CD4-positive, CD25-positive, alpha-beta regulatory T cell (primary cell): ENCODE data around the gene GSX1. TPM values are rescaled to one million over a fixed set of nuclear protein-coding genes. Genes with fewer than 3 reads are reported as not detected.
A peak's percentile ranks its signal among the peaks of the same experiment; 100 is the strongest.
"Not testable (repeated sequence)": the region's sequence is repeated elsewhere in the genome, so short reads cannot be mapped to it uniquely, and the experiment has no call there.

Source experiments
- ATAC-seq, 2 donors: fragments of 150-1000 bp; cut with Tn5 transposase; one replicate each; pipeline ENCODE4 v1.10.0; 2021; ENCODE audit warnings: low read depth in 2 of 2, moderate number of reproducible peaks in 2 of 2, moderate library complexity in 1 of 2
- DNase-seq, 3 donors: peaks; one replicate each; pipeline versions ENCODE4 v3.0.0 to v3.0.0-alpha.2; 2012 to 2022; ENCODE audit warnings: mixed read lengths in 1 of 3
- H3K27ac ChIP-seq: one replicate; pipeline ENCODE4 v1.7.0; 2013; ENCODE audit warnings: mild to moderate bottlenecking, low read length; ENCODE audit not compliant: insufficient read depth, poor library complexity, severe bottlenecking
- H3K27me3 ChIP-seq: one replicate; pipeline ENCODE4 v1.7.0; 2013; ENCODE audit warnings: low read length; ENCODE audit not compliant: control insufficient read depth, insufficient read depth
- H3K36me3 ChIP-seq: one replicate; pipeline ENCODE4 v1.7.0; 2013; ENCODE audit warnings: mild to moderate bottlenecking, low read length, moderate library complexity; ENCODE audit not compliant: control insufficient read depth, insufficient read depth
- H3K4me1 ChIP-seq: 2 replicates; pipeline ENCODE4 v1.7.0; 2013; ENCODE audit warnings: mild to moderate bottlenecking, low read length; ENCODE audit not compliant: insufficient read depth, control insufficient read depth, poor library complexity, severe bottlenecking
- H3K4me3 ChIP-seq: one replicate; pipeline ENCODE4 v1.7.0; 2013; ENCODE audit warnings: low read depth, mild to moderate bottlenecking, low read length, moderate library complexity
- H3K9me3 ChIP-seq, 2 experiments: 1 replicate in 1 of 2; 2 replicates in 1 of 2; pipeline ENCODE4 v1.7.0; 2013; ENCODE audit warnings: low read length in 2 of 2, mild to moderate bottlenecking in 1 of 2, moderate library complexity in 1 of 2; ENCODE audit not compliant: control insufficient read depth in 2 of 2
- H3K27ac Mint-ChIP-seq, 3 donors: one replicate each; pipeline ENCODE4 v1.8.0; 2020 to 2022; ENCODE audit warnings: mild to moderate bottlenecking in 3 of 3, mixed read lengths in 3 of 3, moderate library complexity in 2 of 3
- H3K27me3 Mint-ChIP-seq: one replicate; pipeline ENCODE4 v1.8.0; 2022; ENCODE audit warnings: mild to moderate bottlenecking, mixed read lengths
- H3K36me3 Mint-ChIP-seq: one replicate; pipeline ENCODE4 v1.8.0; 2020; ENCODE audit warnings: mixed read lengths
- H3K4me1 Mint-ChIP-seq, 4 donors: one replicate each; pipeline ENCODE4 v1.8.0; 2020 to 2022; ENCODE audit warnings: mixed read lengths in 4 of 4, mild to moderate bottlenecking in 1 of 4
- H3K4me3 Mint-ChIP-seq, 4 donors: one replicate each; pipeline ENCODE4 v1.8.0; 2020 to 2022; ENCODE audit warnings: mild to moderate bottlenecking in 4 of 4, mixed read lengths in 4 of 4, moderate library complexity in 3 of 4
- H3K9me3 Mint-ChIP-seq, 7 donors: one replicate each; pipeline ENCODE4 v1.8.0; 2020 to 2022; ENCODE audit warnings: mixed read lengths in 7 of 7, mild to moderate bottlenecking in 3 of 7, moderate library complexity in 2 of 7
- polyA plus RNA-seq, 4 donors: library from polyadenylated mRNA; unstranded; fragments of 300-500 nt; fragmentation: Illumina TruSeq; gene quantifications; one replicate each; pipeline ENCODE4 v1.2.3, GENCODE V29; 2021
- total RNA-seq: library from RNA; stranded (reverse); gene quantifications from one replicate; pipeline ENCODE4 v1.2.3, GENCODE V29; 2022

GSX1 gene
- total and polyA plus RNA-seq, 5 donors from 2014 or later = not detected

- Mint-ChIP-seq H3K9me3 (peaks cover 0 to 1% (median 0%) of the 10 kb centered on the region in 7 donors), H3K27me3 (peaks cover 22% of the 10 kb centered on the region), H3K27ac (no peak overlapping the region), H3K4me1 (no peaks in the 10 kb centered on the region), H3K4me3 (no peak overlapping the region), H3K36me3 (no peaks in the 10 kb centered on the region)
- no peaks in the 10 kb centered on the region for H3K9me3 ChIP-seq
- no peak for DNase-seq
- no peak for ATAC-seq
- no peak overlapping the region for H3K4me3 ChIP-seq
- H3K36me3 ChIP-seq = no peaks in the 10 kb centered on the region
- H3K4me1 ChIP-seq = no peaks in the 10 kb centered on the region
- no peak overlapping the region for H3K27ac ChIP-seq
- peaks cover 3% of the 10 kb centered on the region for H3K27me3 ChIP-seq
These were observed 18.2 kb downstream of the GSX1 start for GRCh38 chr13:27810461-27810860.

DNA sequence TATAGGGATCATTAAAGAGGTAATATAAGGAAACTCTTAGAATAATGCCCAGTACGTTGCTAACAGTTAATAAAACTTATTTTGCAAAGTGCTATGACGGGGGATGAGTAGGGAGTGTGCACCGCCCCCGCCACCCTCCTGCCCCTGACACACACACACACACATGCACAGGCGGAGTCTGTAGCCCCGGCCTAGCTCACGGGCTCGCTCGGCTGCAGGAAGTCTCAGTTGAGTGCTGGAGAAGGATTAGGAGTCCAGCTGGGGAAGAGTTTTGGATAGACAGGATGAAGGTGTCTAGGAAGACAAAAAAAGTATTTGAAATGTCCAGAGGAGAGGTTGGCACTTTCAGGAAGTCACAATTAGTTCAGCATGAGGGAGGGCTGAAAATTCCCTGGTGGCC lies 21.5 kb downstream of the GSX1 start:
- H3K27me3 ChIP-seq = peaks cover 2% of the 10 kb centered on the region
- no peak overlapping the region for H3K27ac ChIP-seq
- ATAC-seq = no peak
- DNase-seq = no peak
- Mint-ChIP-seq H3K9me3 (peaks cover 0 to 1% (median 0%) of the 10 kb centered on the region in 7 donors), H3K27ac (no peak overlapping the region), H3K4me3 (no peak overlapping the region), H3K4me1 (no peaks in the 10 kb centered on the region), H3K36me3 (no peaks in the 10 kb centered on the region), H3K27me3 (peaks cover 23% of the 10 kb centered on the region)
- no peak overlapping the region for H3K4me3 ChIP-seq
- H3K4me1 ChIP-seq = no peaks in the 10 kb centered on the region
- no peaks in the 10 kb centered on the region for H3K9me3 ChIP-seq
- H3K36me3 ChIP-seq = no peaks in the 10 kb centered on the region

DNA sequence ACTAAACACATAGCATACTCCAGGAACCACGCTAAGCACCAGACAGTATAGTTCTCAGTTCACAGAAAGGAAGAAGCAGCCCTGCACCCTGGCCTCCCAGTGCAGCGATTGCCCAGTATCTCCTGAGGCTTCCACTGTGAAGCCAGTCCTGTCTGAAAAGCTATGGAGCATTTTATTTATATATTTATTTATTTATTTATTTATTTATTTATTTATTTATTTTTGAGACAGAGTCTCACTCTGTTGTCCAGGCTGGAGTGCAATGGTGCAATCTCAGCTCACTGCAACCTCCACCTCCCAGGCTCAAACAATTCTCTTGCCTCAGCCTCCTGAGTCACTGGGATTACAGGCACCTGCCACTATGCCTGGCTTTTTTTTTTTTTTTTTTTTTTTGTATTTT lies 25.5 kb downstream of the GSX1 start:
- not testable (repeated sequence) for H3K36me3 Mint-ChIP-seq, H3K4me1 ChIP-seq, H3K27me3 ChIP-seq, ATAC-seq, H3K36me3 ChIP-seq, H3K4me3 ChIP-seq, H3K9me3 ChIP-seq, H3K9me3 Mint-ChIP-seq, H3K4me1 Mint-ChIP-seq, H3K27ac Mint-ChIP-seq, H3K27ac ChIP-seq, H3K4me3 Mint-ChIP-seq, DNase-seq
- H3K27me3 Mint-ChIP-seq = peaks cover 56% of the 10 kb centered on the region

DNA sequence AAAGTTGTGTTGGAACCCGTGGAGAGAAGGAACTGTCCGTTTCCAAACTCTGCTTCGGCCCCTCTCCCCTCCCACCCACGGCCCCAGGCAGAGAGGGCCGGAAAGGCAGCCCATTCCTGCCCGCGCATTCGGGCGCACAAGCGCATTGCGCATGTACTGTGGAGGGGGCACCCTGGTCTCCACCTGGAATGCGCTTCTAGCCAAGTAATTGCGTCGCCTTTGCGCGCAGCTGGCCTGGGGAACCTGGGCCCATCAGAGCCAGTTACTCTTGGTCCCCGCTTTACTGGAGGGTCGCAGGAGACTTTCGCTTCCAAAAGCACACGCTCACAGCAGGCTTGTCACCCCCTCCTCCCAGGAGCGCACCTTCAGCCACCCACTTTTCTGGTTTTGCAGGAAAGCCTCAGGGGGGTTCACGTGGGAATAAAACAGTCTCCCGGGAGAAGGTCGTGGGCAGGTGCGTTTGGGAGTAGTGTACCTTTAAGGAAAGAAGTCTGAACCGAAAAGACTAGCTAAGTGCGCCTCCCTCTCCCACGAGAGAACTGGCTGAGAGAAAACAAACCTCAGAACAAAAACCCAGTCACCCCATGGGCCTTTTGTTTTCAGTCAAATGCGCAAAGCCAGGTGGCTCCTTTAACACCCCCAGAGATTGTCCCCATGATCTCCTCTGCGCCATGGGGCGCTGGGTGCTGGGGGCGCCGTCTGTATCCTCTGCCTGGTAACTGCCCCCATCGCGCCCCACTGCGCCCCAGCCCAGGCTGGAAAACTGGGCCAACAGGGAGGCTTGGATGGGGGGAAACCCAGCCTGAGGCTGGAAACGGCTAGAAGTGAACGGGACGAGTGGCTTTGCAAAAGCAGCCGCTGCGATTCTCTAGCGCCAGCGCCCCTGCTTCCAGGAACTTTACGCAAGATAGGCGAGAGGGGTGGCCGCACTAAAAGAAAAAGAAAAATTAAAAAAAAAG lies 28.5 kb downstream of the GSX1 start:
- no peak for DNase-seq
- Histone ChIP-seq H3K27ac (no peak overlapping the region), H3K4me3 (no peak overlapping the region), H3K36me3 (no peaks in the 10 kb centered on the region), H3K27me3 (peaks cover 15% of the 10 kb centered on the region), H3K9me3 (no peaks in the 10 kb centered on the region), H3K4me1 (no peaks in the 10 kb centered on the region)
- Mint-ChIP-seq H3K4me3 (no peak overlapping the region), H3K27ac (no peak overlapping the region), H3K27me3 (peaks cover 72% of the 10 kb centered on the region), H3K36me3 (no peaks in the 10 kb centered on the region), H3K4me1 (no peaks in the 10 kb centered on the region), H3K9me3 (peaks cover 0 to 2% (median 0%) of the 10 kb centered on the region in 7 donors)
- ATAC-seq = no peak

DNA sequence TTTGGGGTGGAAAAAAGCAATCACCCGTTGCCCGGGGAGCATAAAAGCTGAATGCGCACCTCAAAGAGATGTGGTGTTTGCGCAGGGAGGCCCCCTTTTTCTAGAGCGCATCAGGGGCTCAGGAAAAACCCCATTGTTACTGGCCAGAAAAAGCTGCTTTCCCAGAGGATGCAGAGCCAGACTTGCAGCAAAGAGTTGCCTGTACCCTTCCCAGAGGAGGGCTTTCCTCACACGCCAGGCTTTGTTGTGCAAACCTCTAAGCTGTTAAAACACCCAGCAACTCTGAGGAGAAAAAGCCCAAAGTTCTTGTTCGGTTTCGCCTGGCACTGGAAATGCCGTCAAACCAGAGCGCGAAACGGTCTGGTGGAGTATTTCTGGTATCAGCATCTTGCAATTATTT lies 29.3 kb downstream of the GSX1 start:
- H3K27ac ChIP-seq = no peak overlapping the region
- H3K9me3 ChIP-seq = no peaks in the 10 kb centered on the region
- H3K9me3 Mint-ChIP-seq = peaks cover 0 to 2% (median 0%) of the 10 kb centered on the region in 7 donors
- H3K27me3 Mint-ChIP-seq = peaks cover 76% of the 10 kb centered on the region
- no peak overlapping the region for H3K27ac Mint-ChIP-seq
- no peaks in the 10 kb centered on the region for H3K36me3 ChIP-seq
- H3K27me3 ChIP-seq = peaks cover 15% of the 10 kb centered on the region
- no peak for ATAC-seq
- DNase-seq = no peak
- peaks cover 0 to 4% (median 2%) of the 10 kb centered on the region in 4 donors for H3K4me1 Mint-ChIP-seq
- no peaks in the 10 kb centered on the region for H3K4me1 ChIP-seq
- H3K36me3 Mint-ChIP-seq = no peaks in the 10 kb centered on the region
- no peak overlapping the region for H3K4me3 ChIP-seq
- no peak overlapping the region for H3K4me3 Mint-ChIP-seq

DNA sequence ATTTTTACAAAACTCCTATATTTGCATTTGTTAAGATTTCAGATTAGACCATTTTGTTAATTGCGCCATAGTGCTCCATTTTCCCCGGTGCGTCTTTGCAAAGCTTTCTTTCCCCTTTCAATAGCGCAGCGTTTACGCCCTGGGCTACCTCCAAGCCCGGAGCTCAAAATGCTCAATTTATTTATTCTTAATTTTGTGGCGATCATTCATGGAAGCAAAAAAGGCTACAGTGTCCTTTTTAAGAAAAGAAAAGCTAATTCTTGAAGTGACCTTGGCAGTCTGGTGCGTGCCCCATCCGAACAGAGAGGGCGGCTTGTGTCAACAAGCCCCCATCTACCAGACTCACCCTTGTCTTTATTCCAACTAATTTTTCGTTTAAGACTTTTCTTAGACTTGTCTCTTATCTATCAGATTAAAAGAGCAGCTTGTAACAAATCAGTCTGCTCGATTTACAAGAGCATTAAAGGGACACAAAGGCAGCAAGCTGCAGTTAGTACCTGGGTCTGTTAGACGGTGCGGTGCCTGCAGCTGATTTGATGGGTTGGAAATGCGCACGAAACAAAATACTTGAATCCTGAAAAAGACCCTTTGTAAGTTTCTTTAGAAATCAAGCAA lies 30.1 kb downstream of the GSX1 start:
- no peaks in the 10 kb centered on the region for H3K36me3 Mint-ChIP-seq
- Histone ChIP-seq H3K27ac (no peak overlapping the region), H3K27me3 (peaks cover 20% of the 10 kb centered on the region), H3K4me1 (no peaks in the 10 kb centered on the region), H3K36me3 (no peaks in the 10 kb centered on the region), H3K9me3 (no peaks in the 10 kb centered on the region), H3K4me3 (no peak overlapping the region)
- DNase-seq = peak in 1 of 3 donors; percentile 7
- H3K9me3 Mint-ChIP-seq = peaks cover 0 to 2% (median 0%) of the 10 kb centered on the region in 7 donors
- H3K4me3 Mint-ChIP-seq = no peak overlapping the region
- ATAC-seq = no peak
- no peak overlapping the region for H3K27ac Mint-ChIP-seq
- peaks cover 0 to 7% (median 2%) of the 10 kb centered on the region in 4 donors for H3K4me1 Mint-ChIP-seq
- H3K27me3 Mint-ChIP-seq = peaks cover 77% of the 10 kb centered on the region

GRCh38 chr13:27822873-27823311 lies 30.6 kb downstream of the GSX1 start:
- Histone ChIP-seq H3K27ac (no peak overlapping the region), H3K36me3 (no peaks in the 10 kb centered on the region), H3K4me1 (no peaks in the 10 kb centered on the region), H3K27me3 (peaks cover 20% of the 10 kb centered on the region), H3K9me3 (no peaks in the 10 kb centered on the region), H3K4me3 (no peak overlapping the region)
- DNase-seq (peak in 1 of 3 donors; percentile 4), ATAC-seq (no peak)
- H3K4me3 Mint-ChIP-seq = no peak overlapping the region
- peaks cover 0 to 7% (median 2%) of the 10 kb centered on the region in 4 donors for H3K4me1 Mint-ChIP-seq
- H3K27ac Mint-ChIP-seq = no peak overlapping the region
- peaks cover 0 to 3% (median 0%) of the 10 kb centered on the region in 7 donors for H3K9me3 Mint-ChIP-seq
- H3K27me3 Mint-ChIP-seq = peaks cover 75% of the 10 kb centered on the region
- H3K36me3 Mint-ChIP-seq = no peaks in the 10 kb centered on the region
